Suprapubic skin (tissue), 4 donors: ENCODE results near the gene HHEX. TPM values are rescaled to one million over a fixed set of nuclear protein-coding genes. Genes with fewer than 3 reads are reported as not detected.

Experiments
- DNase-seq, 2 donors: peaks; one replicate each; pipeline ENCODE4 v3.0.0-alpha.2; 2019; ENCODE audit warnings: low spot score in 2 of 2
- H3K27ac ChIP-seq: fragments of 200-600 bp; sonication (generic); one replicate; pipeline ENCODE4 v1.5.1; 2019
- H3K27me3 ChIP-seq: fragments of 200-600 bp; sonication (generic); one replicate; pipeline ENCODE4 v1.5.1; 2019
- H3K36me3 ChIP-seq: fragments of 200-600 bp; sonication (generic); one replicate; pipeline ENCODE4 v1.5.1; 2019
- H3K4me1 ChIP-seq: fragments of 200-600 bp; sonication (generic); one replicate; pipeline ENCODE4 v1.5.1; 2019
- H3K4me3 ChIP-seq: fragments of 200-600 bp; sonication (generic); one replicate; pipeline ENCODE4 v1.5.1; 2019; ENCODE audit warnings: mild to moderate bottlenecking
- H3K9me3 ChIP-seq: fragments of 200-600 bp; sonication (generic); one replicate; pipeline ENCODE4 v1.5.1; 2019
- CTCF ChIP-seq, 2 donors: fragments of 200-600 bp in 1 of 2; fragments of 450-650 bp in 1 of 2; sonication (generic) in 1 of 2; IDR thresholded peaks; one replicate each; pipeline ENCODE4 v1.5.1; 2016 to 2019; ENCODE audit warnings: antibody characterized with exemption in 2 of 2, mild to moderate bottlenecking in 1 of 2, moderate library complexity in 1 of 2
- EP300 ChIP-seq: sonication (generic); formaldehyde crosslinking; IDR thresholded peaks from one replicate; pipeline ENCODE4 v1.6.1; 2017; ENCODE audit warnings: antibody characterized with exemption
- POLR2A ChIP-seq, 2 donors: fragments of 450-650 bp; IDR thresholded peaks; one replicate each; pipeline ENCODE4 v1.6.1; 2017; ENCODE audit warnings: antibody characterized with exemption in 2 of 2, mild to moderate bottlenecking in 2 of 2, moderate library complexity in 2 of 2
- POLR2AphosphoS5 ChIP-seq, 3 donors: sonication (generic); formaldehyde crosslinking; IDR thresholded peaks; one replicate each; pipeline ENCODE4 v1.6.1; 2017; ENCODE audit warnings: antibody characterized with exemption in 3 of 3
- WGBS: methylation state at CpG from one replicate; pipeline ENCODE4 v1.1.5; 2018; 5-methylcytosine and 5-hydroxymethylcytosine counted together
- total RNA-seq, 4 donors: library from RNA; depleted of rRNA; stranded (reverse); fragments of >200 nt; gene quantifications; one replicate each; pipeline ENCODE4 v1.1.0, GENCODE V29; 2016

The HHEX gene
- total RNA-seq, 4 donors from 2014 or later = 1.3 to 5.6 (median 3.6) TPM

- H3K27ac ChIP-seq = no peak overlapping the region
- TF ChIP-seq EP300 = no peak
- no peak for TF ChIP-seq POLR2A (IDR thresholded peaks at IDR 0.05)
- no peak for TF ChIP-seq POLR2AphosphoS5 (IDR thresholded peaks at IDR 0.05)
- no peak for TF ChIP-seq CTCF (IDR thresholded peaks at IDR 0.05)
- WGBS = 75% methylated on average over 7 of the region's 7 CpGs
Observed at GRCh38 chr10:92656266-92656961, 33.3 kb upstream of the HHEX start.

GRCh38 chr10:92657024-92657423 lies 32.7 kb upstream of the HHEX start:
- TF ChIP-seq CTCF (IDR thresholded peaks at IDR 0.05) (no peak), POLR2A (IDR thresholded peaks at IDR 0.05) (no peak), EP300 (no peak), POLR2AphosphoS5 (IDR thresholded peaks at IDR 0.05) (no peak)
- H3K4me3 ChIP-seq = no peak overlapping the region
- WGBS = 82% methylated on average over 5 of the region's 5 CpGs
- H3K4me1 ChIP-seq = no peaks in the 10 kb centered on the region
- H3K36me3 ChIP-seq = peaks cover 7% of the 10 kb centered on the region
- no peaks in the 10 kb centered on the region for H3K27me3 ChIP-seq
- H3K27ac ChIP-seq = no peak overlapping the region
- no peak for DNase-seq
- no peaks in the 10 kb centered on the region for H3K9me3 ChIP-seq

More at GRCh38 chr10:92656266-92656961, 33.3 kb upstream of the HHEX start:
- no peaks in the 10 kb centered on the region for H3K4me1 ChIP-seq
- no peak for DNase-seq
- peaks cover 9% of the 10 kb centered on the region for H3K36me3 ChIP-seq
- no peak overlapping the region for H3K4me3 ChIP-seq
- no peaks in the 10 kb centered on the region for H3K27me3 ChIP-seq
- no peaks in the 10 kb centered on the region for H3K9me3 ChIP-seq

GRCh38 chr10:92662848-92663247 lies 26.9 kb upstream of the HHEX start:
- Histone ChIP-seq H3K27me3 (no peaks in the 10 kb centered on the region), H3K36me3 (no peaks in the 10 kb centered on the region), H3K4me3 (no peak overlapping the region), H3K4me1 (no peaks in the 10 kb centered on the region), H3K27ac (no peak overlapping the region), H3K9me3 (peaks cover 17% of the 10 kb centered on the region)
- DNase-seq = no peak
- TF ChIP-seq POLR2AphosphoS5 (IDR thresholded peaks at IDR 0.05) (no peak), POLR2A (IDR thresholded peaks at IDR 0.05) (no peak), CTCF (IDR thresholded peaks at IDR 0.05) (no peak), EP300 (no peak)

GRCh38 chr10:92664322-92664721 lies 25.4 kb upstream of the HHEX start:
- TF ChIP-seq CTCF (IDR thresholded peaks at IDR 0.05) = no peak
- Histone ChIP-seq H3K27ac (no peak overlapping the region), H3K4me3 (no peak overlapping the region), H3K9me3 (peaks cover 17% of the 10 kb centered on the region), H3K27me3 (no peaks in the 10 kb centered on the region), H3K4me1 (no peaks in the 10 kb centered on the region), H3K36me3 (no peaks in the 10 kb centered on the region)
- DNase-seq = no peak

- TF ChIP-seq CTCF (IDR thresholded peaks at IDR 0.05) (no peak), POLR2AphosphoS5 (IDR thresholded peaks at IDR 0.05) (no peak), EP300 (no peak), POLR2A (IDR thresholded peaks at IDR 0.05) (no peak)
- Histone ChIP-seq H3K27ac (no peak overlapping the region), H3K27me3 (no peaks in the 10 kb centered on the region), H3K36me3 (no peaks in the 10 kb centered on the region), H3K4me1 (no peaks in the 10 kb centered on the region), H3K9me3 (peaks cover 17% of the 10 kb centered on the region), H3K4me3 (no peak overlapping the region)
- WGBS = 97% methylated on average over 6 of the region's 6 CpGs
- no peak for DNase-seq
Observed at GRCh38 chr10:92667078-92667477, 22.7 kb upstream of the HHEX start.
